Measurements from ENCODE around the gene GAREM1.

GAREM1 gene

GRCh38 chr18:32277549-32277948 is 193.1 kb downstream of the GAREM1 start:
- TF ChIP-seq CTCF (IDR thresholded peaks at IDR 0.05; ENCODE audit: low read depth, low read length), result no peak
- no peak for DNase-seq (ENCODE audit: low read depth in 2 of 2)
- no peak overlapping the region for H3K4me3 ChIP-seq (replicated peaks in 1 of 2; ENCODE audit: low read depth in 2 of 2, low read length in 2 of 2)

GRCh38 chr18:32276906-32277305 is 193.8 kb downstream of the GAREM1 start:
- peak in 1 of 2 donors; percentile 37 for DNase-seq (ENCODE audit: low read depth in 2 of 2)
- H3K4me3 ChIP-seq (replicated peaks in 1 of 2; ENCODE audit: low read depth in 2 of 2, low read length in 2 of 2), result no peak overlapping the region
- TF ChIP-seq CTCF (IDR thresholded peaks at IDR 0.05; ENCODE audit: low read depth, low read length), result no peak

GRCh38 chr18:32276256-32276655 is 194.4 kb downstream of the GAREM1 start:
- DNase-seq (ENCODE audit: low read depth in 2 of 2), result no peak
- H3K4me3 ChIP-seq (replicated peaks in 1 of 2; ENCODE audit: low read depth in 2 of 2, low read length in 2 of 2), result no peak overlapping the region
- TF ChIP-seq CTCF (IDR thresholded peaks at IDR 0.05; ENCODE audit: low read depth, low read length), result no peak

GRCh38 chr18:32275221-32275620 is 195.5 kb downstream of the GAREM1 start:
- DNase-seq (ENCODE audit: low read depth in 2 of 2), result no peak
- TF ChIP-seq CTCF (IDR thresholded peaks at IDR 0.05; ENCODE audit: low read depth, low read length), result no peak
- no peak overlapping the region for H3K4me3 ChIP-seq (replicated peaks in 1 of 2; ENCODE audit: low read depth in 2 of 2, low read length in 2 of 2)

- TF ChIP-seq CTCF (IDR thresholded peaks at IDR 0.05; ENCODE audit: low read depth, low read length), result no peak
- DNase-seq (ENCODE audit: low read depth in 2 of 2), result no peak
- H3K4me3 ChIP-seq (replicated peaks in 1 of 2; ENCODE audit: low read depth in 2 of 2, low read length in 2 of 2), result no peak overlapping the region
Observed at GRCh38 chr18:32274307-32274706, 196.4 kb downstream of the GAREM1 start.

GRCh38 chr18:32271672-32272208 is 198.9 kb downstream of the GAREM1 start:
- no peak overlapping the region for H3K4me3 ChIP-seq (replicated peaks in 1 of 2; ENCODE audit: low read depth in 2 of 2, low read length in 2 of 2)
- peak; percentile 63 for TF ChIP-seq CTCF (IDR thresholded peaks at IDR 0.05; ENCODE audit: low read depth, low read length)
- peak; percentile 64 to 76 for DNase-seq (ENCODE audit: low read depth in 2 of 2)

- DNase-seq (ENCODE audit: low read depth in 2 of 2), result no peak
- no peak for TF ChIP-seq CTCF (IDR thresholded peaks at IDR 0.05; ENCODE audit: low read depth, low read length)
- no peak overlapping the region for H3K4me3 ChIP-seq (replicated peaks in 1 of 2; ENCODE audit: low read depth in 2 of 2, low read length in 2 of 2)
Observed at GRCh38 chr18:32270341-32270740, 200.3 kb downstream of the GAREM1 start.
